ENCODE measurements around the gene FAM98A.

GRCh38 chr2:33588232-33588631 lies 10.9 kb downstream of the FAM98A start:
- TF ChIP-seq CTCF (IDR thresholded peaks at IDR 0.05; ENCODE audit: low read depth, low read length, missing input control), result no peak
- no peak for TF ChIP-seq REST (IDR thresholded peaks at IDR 0.05)
- no peak for TF ChIP-seq SP1 (IDR thresholded peaks at IDR 0.05)
- TF ChIP-seq MAX (IDR thresholded peaks at IDR 0.05), result no peak

Measured in liver (tissue), 3 donors.